Measurements from ENCODE around the gene DGKB. TPM values are rescaled to one million over a fixed set of nuclear protein-coding genes. Genes with fewer than 3 reads are reported as not detected.

The DGKB gene
- polyA plus RNA-seq, 1 of the 3 experiments (the other 2 are of a cell fraction), result 2.1 TPM

- H3K9me3 ChIP-seq, result peaks cover 4% of the 10 kb centered on the region; the same call in 1 of the 2 replicates
- ChIA-PET POLR2A (no interaction called here), CTCF (interaction anchor here (0.7 kb wide), 1 partner anchor 12 kb away, joined by 3 read pairs; no protein-coding TSS in a partner anchor)
- peaks cover 4% of the 10 kb centered on the region in 2 experiments; a peak in 3 of 4 replicates for H3K4me1 ChIP-seq (ENCODE audit: control insufficient read depth in 1 of 2, insufficient read depth in 2 of 2, low read depth in 1 of 2, low read length in 1 of 2)
- H3K9me2 ChIP-seq, result no peaks in the 10 kb centered on the region
- TF ChIP-seq MXI1 (IDR thresholded peaks at IDR 0.05; ENCODE audit: low read depth, low read length), result no peak
- H3K27me3 ChIP-seq (ENCODE audit: insufficient read depth), result no peaks in the 10 kb centered on the region
- H3F3A ChIP-seq (replicated peaks; ENCODE audit: insufficient read depth), result no peaks in the 10 kb centered on the region
- no peak overlapping the region for H3K4me2 ChIP-seq
- no peak overlapping the region for H3K4me3 ChIP-seq (ENCODE audit: low read depth in 2 of 2, low read length in 1 of 2)
- WGBS (ENCODE audit: low lambda C conversion rate), result 85% methylated on average over 2 of the region's 2 CpGs
- no peak for DNase-seq
- peaks cover 0 to 4% of the 10 kb centered on the region in 2 experiments for H3K36me3 ChIP-seq (replicated peaks in 1 of 2; ENCODE audit: control insufficient read depth in 1 of 2, insufficient read depth in 2 of 2, low read length in 1 of 2)
- no peak overlapping the region for H3K9ac ChIP-seq
- H4K20me1 ChIP-seq (ENCODE audit: insufficient read depth), result no peaks in the 10 kb centered on the region
- H3K79me2 ChIP-seq (ENCODE audit: insufficient read depth), result no peaks in the 10 kb centered on the region
- no peak overlapping the region for H2AFZ ChIP-seq (ENCODE audit: low read depth)
- no peak overlapping the region for H3K27ac ChIP-seq (ENCODE audit: low read depth in 2 of 2, low read length in 1 of 2)
These were observed 301.7 kb downstream of the DGKB start for GRCh38 chr7:14600766-14601367.

DNA sequence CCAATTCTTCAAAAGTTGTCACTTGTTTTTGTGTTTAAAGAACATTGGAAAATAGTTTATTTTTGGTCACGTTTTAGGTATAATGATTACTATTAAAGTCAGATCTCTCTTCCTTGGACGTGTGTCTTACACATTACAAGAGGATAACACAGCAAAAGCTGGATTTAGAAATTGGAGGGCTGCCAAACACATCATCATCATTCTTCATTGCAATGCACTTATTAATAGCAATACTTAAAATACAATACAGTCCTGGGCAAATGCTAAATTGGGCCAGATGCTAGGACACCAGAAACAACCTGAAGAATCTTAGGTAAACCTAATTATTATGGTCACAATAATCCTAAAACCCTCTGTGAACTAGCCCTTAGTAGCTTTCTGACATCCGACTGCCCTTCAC lies 303.6 kb downstream of the DGKB start:
- ChIA-PET POLR2A (no interaction called here), CTCF (interaction anchor here (0.8 kb wide), 1 partner anchor 9 kb away, joined by 3 read pairs; no protein-coding TSS in a partner anchor)
- Histone ChIP-seq H3K4me3 (ENCODE audit: low read depth in 2 of 2, low read length in 1 of 2) (no peak overlapping the region), H3K27me3 (ENCODE audit: insufficient read depth) (no peaks in the 10 kb centered on the region), H3K79me2 (ENCODE audit: insufficient read depth) (no peaks in the 10 kb centered on the region), H3K4me1 (ENCODE audit: control insufficient read depth in 1 of 2, insufficient read depth in 2 of 2, low read depth in 1 of 2, low read length in 1 of 2) (peaks cover 0 to 4% of the 10 kb centered on the region in 2 experiments; a peak in 2 of 4 replicates), H4K20me1 (ENCODE audit: insufficient read depth) (no peaks in the 10 kb centered on the region), H3F3A (replicated peaks; ENCODE audit: insufficient read depth) (no peaks in the 10 kb centered on the region), H3K4me2 (no peak overlapping the region), H3K27ac (ENCODE audit: low read depth in 2 of 2, low read length in 1 of 2) (no peak overlapping the region), H3K9me3 (peaks cover 3% of the 10 kb centered on the region; the same call in 1 of the 2 replicates), H3K9ac (no peak overlapping the region), H3K9me2 (no peaks in the 10 kb centered on the region), H2AFZ (ENCODE audit: low read depth) (no peak overlapping the region), H3K36me3 (replicated peaks in 1 of 2; ENCODE audit: control insufficient read depth in 1 of 2, insufficient read depth in 2 of 2, low read length in 1 of 2) (peaks cover 0 to 2% of the 10 kb centered on the region in 2 experiments)
- DNase-seq, result no peak
- TF ChIP-seq TEAD4 (IDR thresholded peaks at IDR 0.05; ENCODE audit: borderline replicate concordance, insufficient read depth) (no peak), REST (IDR thresholded peaks at IDR 0.05; ENCODE audit: low read depth, low read length) (no peak), ZBTB33 (IDR thresholded peaks at IDR 0.05; ENCODE audit: borderline replicate concordance, low read depth) (no peak), JUND (IDR thresholded peaks at IDR 0.05) (no peak), NFIC (IDR thresholded peaks at IDR 0.05; ENCODE audit: borderline replicate concordance) (peak; percentile 65), TCF12 (IDR thresholded peaks at IDR 0.05) (peak; percentile 23; the same call in 1 of the 2 replicates)
- TF ChIP-seq, protein P1, sequence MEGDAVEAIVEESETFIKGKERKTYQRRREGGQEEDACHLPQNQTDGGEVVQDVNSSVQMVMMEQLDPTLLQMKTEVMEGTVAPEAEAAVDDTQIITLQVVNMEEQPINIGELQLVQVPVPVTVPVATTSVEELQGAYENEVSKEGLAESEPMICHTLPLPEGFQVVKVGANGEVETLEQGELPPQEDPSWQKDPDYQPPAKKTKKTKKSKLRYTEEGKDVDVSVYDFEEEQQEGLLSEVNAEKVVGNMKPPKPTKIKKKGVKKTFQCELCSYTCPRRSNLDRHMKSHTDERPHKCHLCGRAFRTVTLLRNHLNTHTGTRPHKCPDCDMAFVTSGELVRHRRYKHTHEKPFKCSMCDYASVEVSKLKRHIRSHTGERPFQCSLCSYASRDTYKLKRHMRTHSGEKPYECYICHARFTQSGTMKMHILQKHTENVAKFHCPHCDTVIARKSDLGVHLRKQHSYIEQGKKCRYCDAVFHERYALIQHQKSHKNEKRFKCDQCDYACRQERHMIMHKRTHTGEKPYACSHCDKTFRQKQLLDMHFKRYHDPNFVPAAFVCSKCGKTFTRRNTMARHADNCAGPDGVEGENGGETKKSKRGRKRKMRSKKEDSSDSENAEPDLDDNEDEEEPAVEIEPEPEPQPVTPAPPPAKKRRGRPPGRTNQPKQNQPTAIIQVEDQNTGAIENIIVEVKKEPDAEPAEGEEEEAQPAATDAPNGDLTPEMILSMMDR (IDR thresholded peaks at IDR 0.05), result no peak
- 54% methylated on average over 3 of the region's 3 CpGs for WGBS (ENCODE audit: low lambda C conversion rate)

Data from SK-N-SH (cell line).